Renal cortical epithelial cell (primary cell): Measurements from ENCODE around the gene ANKRD33B. TPM values are rescaled to one million over a fixed set of nuclear protein-coding genes. Genes with fewer than 3 reads are reported as not detected.

Source experiments
- DNase-seq: peaks from one replicate; pipeline ENCODE4 v3.0.0-alpha.2; 2011; ENCODE audit warnings: low read depth
- total RNA-seq: library from RNA; depleted of rRNA; stranded (reverse); fragments of >200 nt; gene quantifications from 2 replicates; pipeline ENCODE4 v1.2.3, GENCODE V29; 2014

The ANKRD33B gene
- total RNA-seq, 1 donor from 2014 or later = 32.9 TPM

DNA sequence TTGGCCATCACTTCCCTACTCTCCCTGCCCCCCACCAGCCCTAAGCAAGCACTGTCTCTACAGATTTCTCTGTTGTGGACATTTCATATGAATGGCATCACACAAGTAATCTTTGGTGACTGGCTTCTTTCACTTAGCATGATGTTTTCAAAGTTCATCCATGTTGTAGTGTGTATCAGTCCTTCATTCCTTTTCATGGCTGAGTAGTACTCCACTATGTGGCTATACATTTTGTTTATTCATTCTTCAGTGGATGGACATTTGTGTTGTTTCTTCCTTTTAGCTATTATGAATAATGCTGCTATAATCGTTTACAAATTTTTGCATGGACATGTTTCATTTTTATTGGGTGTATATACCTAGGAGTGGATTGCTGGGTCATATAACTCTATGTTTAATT, 113.1 kb downstream of the ANKRD33B start:
- no peak for DNase-seq

GRCh38 chr5:10677533-10677932, 113.7 kb downstream of the ANKRD33B start:
- no peak for DNase-seq

GRCh38 chr5:10678244-10678643, 114.4 kb downstream of the ANKRD33B start:
- peak; percentile 93 for DNase-seq

DNA sequence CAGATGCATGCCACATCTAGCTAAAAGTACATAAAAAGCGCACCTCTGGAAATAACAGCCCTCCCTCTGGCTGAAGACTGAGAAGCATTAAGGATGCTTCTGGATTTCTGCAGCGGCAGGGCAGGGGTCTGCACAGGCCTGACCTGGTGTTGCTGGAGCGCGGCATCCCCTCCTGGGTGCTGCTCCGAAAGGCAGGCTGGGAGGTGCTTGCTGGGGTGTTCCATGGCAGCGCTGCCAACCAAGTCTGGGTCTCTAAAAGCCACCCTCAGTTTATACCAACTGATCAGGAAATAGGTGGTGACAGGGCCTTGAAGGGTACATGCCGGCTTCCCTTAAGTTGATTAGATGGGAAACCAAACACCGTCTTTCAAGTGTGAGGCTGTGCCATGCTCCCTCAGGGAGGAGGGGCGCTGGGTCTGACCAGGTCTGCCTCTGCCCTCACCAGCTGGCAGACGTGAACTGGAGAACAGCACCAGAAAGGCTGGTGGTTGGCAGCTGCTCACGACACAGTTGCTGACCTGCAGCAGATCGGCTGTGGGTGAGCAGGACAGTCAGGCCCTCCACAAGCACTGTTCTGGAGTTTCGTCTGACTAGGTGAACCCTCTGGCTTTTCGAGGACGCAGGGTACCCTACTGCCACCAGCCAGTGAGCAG, 115.6 kb downstream of the ANKRD33B start:
- no peak for DNase-seq

DNA sequence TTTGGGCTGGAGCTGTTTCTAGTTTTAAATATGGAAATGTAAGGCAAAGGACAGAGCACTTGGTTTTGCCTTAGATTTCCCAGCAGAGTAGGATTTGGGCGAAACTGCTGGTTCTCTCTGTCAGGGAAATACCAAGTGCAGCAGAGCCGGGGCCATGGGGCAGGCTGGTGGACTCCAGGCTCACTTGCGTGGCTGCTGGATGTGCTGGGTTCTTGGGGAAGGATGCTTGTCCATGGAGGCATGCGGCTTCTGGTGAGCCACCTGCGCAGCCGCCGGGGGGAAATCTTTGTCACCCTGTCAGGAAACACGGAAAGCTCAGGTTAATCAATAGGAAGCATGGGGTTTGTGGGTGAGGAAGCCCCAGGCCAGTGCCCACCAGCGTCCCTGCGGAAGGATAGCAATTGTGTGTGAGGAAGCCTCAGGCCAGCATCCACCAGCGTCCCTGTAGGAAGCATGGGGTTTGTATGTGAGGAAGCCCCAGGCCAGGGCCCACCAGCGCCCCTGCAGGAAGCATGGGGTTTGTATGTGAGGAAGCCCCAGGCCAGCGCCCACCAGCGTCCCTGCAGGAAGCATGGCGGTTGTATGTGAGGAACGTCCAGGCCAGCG, 117.1 kb downstream of the ANKRD33B start:
- DNase-seq = no peak

DNA sequence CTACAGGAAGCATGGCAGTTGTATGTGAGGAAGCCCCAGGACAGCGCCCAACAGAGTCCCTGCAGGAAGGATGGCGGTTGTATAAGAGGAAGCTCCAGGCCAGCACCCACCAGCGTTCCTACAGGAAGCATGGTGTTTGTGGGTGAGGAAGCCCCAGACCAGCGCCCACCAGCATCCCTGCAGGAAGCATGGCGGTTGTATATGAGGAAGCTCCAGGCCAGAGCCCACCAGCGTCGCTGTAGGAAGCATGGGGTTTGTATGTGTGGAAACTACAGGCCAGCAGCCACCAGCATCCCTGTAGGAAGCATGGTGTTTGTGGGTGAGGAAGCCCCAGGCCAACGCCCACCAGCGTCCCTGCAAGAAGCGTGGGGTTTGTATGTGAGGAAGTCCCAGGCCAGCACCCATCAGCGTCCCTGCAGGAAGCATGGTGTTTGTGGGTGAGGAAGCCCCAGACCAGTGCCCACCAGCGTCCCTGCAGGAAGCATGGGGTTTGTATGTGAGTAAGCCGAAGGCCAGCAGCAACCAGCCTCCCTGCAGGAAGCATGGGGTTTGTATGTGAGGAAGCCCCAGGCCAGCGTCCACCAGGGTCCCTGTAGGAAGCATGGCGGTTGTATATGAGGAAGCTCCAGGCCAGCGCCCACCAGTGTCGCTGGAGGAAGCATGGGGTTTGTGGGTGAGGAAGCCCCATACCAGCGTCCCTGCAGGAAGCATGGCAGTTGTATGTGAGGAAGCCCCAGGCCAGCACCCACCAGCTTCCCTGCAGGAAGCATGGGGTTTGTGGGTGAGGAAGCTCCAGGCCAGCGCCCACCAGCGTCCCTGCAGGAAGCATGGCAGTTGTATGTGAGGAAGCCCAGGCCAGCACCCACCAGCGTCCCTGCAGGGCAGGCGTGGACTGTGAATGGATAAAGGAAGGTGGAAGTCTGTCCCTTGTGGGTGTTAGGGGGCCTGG, 118.1 kb downstream of the ANKRD33B start:
- DNase-seq = no peak

GRCh38 chr5:10682801-10683525, 119.1 kb downstream of the ANKRD33B start:
- DNase-seq = no peak

DNA sequence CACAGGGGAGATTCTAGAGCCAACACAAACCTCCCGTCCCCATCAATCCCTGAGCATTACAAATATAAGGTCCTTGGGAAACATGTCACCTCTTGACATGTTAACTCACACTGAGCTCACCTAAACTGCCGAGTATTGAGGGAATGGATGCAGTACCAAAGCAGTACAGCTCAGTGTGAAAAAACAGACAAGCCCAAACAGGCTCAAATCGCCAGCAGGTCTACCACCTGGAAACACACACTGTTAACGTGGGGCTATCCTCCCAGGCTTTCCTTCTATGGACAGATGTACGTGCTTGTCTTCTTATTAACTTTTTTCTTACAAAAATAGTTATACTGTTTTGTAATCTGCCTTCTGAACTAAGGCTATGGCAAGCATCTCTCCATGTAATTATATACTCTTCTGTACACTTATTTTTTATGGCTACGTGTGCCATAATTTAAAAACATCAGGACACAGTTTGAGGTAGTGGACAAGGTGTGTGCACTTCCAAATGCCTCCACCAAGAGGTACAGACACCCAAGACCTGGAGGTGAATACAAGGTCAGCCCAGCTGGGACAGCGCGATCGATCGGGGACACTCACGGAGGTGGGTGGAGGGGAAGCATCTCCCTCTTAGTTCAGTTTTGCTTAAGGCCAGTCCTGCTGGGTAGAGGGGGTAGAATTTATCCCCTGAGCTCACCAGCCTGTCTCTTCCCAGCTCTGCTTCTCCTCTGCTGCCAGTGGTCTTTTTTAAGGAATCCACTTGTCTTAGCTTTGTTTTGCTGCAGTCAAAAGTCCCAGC, 120.6 kb downstream of the ANKRD33B start:
- DNase-seq = no peak

- DNase-seq = no peak
Measured at GRCh38 chr5:10685115-10685521, 121.2 kb downstream of the ANKRD33B start.

DNA sequence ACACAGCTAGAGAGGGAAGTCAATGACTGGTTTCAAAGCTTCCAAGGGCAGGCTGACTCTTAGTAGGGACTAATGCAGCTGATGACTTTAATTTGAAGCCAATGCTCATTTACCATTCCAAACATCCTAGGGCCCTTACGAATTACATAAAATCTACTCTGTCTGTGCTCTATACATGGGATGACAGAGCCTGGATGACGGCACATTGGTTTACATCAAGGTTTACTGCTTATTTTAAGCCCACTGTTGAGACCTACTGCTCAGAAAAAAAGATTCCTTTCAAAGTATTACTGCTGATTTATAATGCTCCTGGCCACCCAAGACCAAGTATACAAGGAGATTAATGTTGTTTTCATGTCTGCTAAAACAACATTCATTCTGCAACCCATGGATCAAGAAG, 123.0 kb downstream of the ANKRD33B start:
- no peak for DNase-seq

- DNase-seq = no peak
Measured at GRCh38 chr5:10688651-10689171, 124.8 kb downstream of the ANKRD33B start.

DNA sequence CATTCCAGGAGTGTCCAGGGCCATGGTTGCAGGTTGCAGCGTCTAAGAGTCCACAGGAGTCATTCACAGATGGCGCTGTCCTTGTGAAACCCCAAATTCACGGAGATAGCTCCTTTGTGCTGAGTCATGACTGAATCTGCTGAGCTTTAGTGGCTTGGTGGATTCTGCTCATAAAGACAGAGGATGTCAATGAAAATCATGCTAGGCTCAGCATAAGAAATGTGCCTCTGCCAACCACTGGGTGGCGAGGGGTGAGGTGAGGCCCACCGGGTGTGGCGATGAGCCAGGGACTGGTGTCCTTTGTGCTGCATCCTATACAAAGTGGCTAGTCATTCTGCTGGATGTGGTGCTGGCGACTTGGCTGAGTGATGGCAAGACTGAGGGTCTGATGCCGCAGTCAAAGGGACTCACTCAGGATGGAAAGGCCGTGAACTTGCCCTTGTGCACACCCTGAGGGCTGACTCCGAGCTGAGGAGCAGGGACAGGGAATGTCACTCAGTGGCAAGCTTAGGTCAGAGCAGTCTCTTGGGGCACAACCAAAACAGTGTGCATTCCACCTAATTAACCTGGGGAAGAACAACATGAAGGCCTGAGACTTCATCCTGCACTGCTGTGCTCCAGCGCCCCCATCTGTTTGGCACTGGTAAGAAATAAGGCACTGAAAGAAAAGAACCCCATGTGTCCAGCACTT, 125.7 kb downstream of the ANKRD33B start:
- DNase-seq = peak; percentile 43

- peak; percentile 32 for DNase-seq
Measured at GRCh38 chr5:10690460-10691440, 126.9 kb downstream of the ANKRD33B start.

- peak; percentile 54 for DNase-seq
Measured at GRCh38 chr5:10691826-10692785, 128.2 kb downstream of the ANKRD33B start.

DNA sequence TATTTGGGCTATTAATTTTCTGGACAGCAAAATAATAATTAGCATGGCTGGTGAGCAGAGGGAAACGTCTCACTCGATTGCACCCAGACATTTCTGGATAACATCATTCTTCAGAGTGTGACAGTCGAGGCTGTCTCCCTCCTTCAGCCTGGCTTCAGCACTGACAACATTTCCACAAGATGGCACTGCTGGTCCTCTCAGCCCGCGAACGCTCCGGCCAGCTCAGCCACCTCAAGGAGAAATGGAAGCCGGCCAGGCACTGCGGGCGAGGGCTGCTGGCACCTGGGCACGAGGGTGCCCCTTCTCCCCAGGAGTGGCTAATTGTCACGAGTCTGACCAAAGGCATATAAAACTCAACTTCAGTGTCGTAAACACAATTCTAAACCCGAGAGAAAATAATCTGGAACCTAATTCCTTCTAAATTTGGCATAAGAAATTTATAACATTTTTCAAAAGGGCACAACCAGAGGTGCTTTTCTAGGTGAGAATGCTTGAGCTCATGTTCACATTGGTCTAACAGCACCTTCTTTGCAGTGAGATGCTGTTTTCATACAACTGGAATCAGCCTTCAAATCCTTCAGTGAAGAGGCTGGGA, 131.3 kb downstream of the ANKRD33B start:
- peak; percentile 74 for DNase-seq

DNA sequence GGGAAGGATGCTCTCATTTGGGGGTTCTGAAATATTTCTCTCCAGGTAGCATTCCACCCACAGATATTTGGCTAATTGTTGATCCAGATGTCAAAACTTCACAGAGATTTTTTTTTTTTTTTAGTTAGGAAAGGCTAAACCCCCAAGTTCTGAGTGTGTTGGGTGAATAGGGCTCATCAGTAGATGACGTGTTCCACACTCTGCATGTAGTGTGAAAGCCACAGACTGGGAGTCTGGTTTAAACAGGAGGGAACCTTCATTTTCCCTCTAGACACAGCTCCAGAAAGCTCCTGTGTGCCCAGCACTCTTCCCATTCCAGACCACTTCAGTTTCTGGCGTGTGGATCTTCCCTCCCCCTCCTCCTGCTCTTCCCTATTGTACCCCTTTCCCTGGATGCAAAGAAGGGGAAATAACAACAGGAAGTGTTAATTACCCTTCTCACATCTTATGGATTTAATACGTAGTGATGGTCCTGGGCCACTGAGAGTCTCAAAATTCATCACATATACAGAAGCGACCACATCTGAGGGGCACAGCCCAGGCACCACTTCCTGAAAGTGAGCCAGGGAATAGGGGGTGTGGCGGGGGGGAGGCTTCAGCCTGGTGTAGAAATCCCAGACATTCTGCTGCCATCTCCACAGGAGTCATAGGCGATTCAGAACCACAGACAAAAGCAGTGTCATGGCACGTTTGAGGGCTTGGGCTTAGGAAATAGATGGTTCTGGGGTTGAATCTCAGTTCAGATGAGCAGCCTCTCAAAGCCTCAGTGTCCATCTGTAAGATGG, 132.1 kb downstream of the ANKRD33B start:
- DNase-seq = no peak
